Colonic mucosa (tissue), 4 donors: ENCODE data around the gene TTC29. TPM values are rescaled to one million over a fixed set of nuclear protein-coding genes. Genes with fewer than 3 reads are reported as not detected.

Source experiments
- DNase-seq: peaks from one replicate; pipeline ENCODE4 v3.0.0-alpha.2; 2020
- H3K27ac ChIP-seq: fragments of 200-600 bp; one replicate; pipeline ENCODE4 v1.8.0; 2021
- H3K27me3 ChIP-seq: fragments of 200-600 bp; one replicate; pipeline ENCODE4 v1.8.0; 2021
- H3K36me3 ChIP-seq: fragments of 200-600 bp; one replicate; pipeline ENCODE4 v1.8.0; 2021
- H3K4me1 ChIP-seq: fragments of 200-600 bp; one replicate; pipeline ENCODE4 v1.8.0; 2021; ENCODE audit warnings: mild to moderate bottlenecking
- H3K4me3 ChIP-seq: fragments of 200-600 bp; one replicate; pipeline ENCODE4 v1.8.0; 2021
- H3K9ac ChIP-seq, 2 donors: one replicate each; pipeline ENCODE4 v1.7.0; 2013; ENCODE audit warnings: control low read depth in 2 of 2, low read depth in 2 of 2, low read length in 2 of 2
- H3K9me3 ChIP-seq: fragments of 200-600 bp; one replicate; pipeline ENCODE4 v1.8.0; 2021
- intact Hi-C: fragments of 100-400 bp; cut with DNase I; formaldehyde crosslinking; loops from one replicate; pipeline ENCODE4 v1.14.1; 2022
- total RNA-seq, 2 donors: library from RNA; stranded (reverse); fragmentation: NEBNext Ultra II Directional in 1 of 2; extraction: Animal tissue kit (Norgen Biotek cat#: 25700) in 1 of 2; gene quantifications; one replicate each; pipeline ENCODE4 v1.2.1, GENCODE V29; 2021
- TF ChIP-seq, protein P1 (sequence below): fragments of 200-600 bp; IDR thresholded peaks from one replicate; pipeline ENCODE4 v1.8.0; 2022; ENCODE audit warnings: antibody characterized with exemption, mild to moderate bottlenecking
- donor health status: healthy.
- donor health status: DM: no; HTN: no; CAD: no.
- donor health status: DM: no; HTN: no; CAD: no.

TTC29 gene
- total RNA-seq, 2 donors from 2014 or later: not detected

DNA sequence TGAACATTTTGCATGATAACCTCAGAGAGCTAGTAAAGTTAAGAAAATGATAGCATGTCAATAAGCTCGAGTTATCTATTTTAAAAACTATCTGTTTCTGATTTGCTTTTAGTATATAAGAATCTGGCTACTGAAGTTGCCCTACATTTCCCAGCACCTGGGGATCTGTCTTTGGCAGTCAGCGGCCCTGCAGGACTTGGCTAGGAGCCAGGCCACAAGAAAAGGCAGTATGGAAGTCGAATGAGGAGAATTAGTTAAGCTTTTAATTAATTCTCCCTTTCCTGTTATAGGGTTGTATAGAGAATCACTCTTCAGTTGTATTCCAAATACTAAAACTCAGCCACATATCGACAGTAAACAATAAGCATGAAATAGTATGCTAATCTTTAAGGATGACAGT is 284.3 kb downstream of the TTC29 start:
- DNase-seq: no peak
- H3K27me3 ChIP-seq: peaks cover 2% of the 10 kb centered on the region
- TF ChIP-seq, protein P1, sequence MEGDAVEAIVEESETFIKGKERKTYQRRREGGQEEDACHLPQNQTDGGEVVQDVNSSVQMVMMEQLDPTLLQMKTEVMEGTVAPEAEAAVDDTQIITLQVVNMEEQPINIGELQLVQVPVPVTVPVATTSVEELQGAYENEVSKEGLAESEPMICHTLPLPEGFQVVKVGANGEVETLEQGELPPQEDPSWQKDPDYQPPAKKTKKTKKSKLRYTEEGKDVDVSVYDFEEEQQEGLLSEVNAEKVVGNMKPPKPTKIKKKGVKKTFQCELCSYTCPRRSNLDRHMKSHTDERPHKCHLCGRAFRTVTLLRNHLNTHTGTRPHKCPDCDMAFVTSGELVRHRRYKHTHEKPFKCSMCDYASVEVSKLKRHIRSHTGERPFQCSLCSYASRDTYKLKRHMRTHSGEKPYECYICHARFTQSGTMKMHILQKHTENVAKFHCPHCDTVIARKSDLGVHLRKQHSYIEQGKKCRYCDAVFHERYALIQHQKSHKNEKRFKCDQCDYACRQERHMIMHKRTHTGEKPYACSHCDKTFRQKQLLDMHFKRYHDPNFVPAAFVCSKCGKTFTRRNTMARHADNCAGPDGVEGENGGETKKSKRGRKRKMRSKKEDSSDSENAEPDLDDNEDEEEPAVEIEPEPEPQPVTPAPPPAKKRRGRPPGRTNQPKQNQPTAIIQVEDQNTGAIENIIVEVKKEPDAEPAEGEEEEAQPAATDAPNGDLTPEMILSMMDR: no peak
- H3K27ac ChIP-seq: no peak overlapping the region
- H3K9ac ChIP-seq: no peak overlapping the region
- no peaks in the 10 kb centered on the region for H3K4me1 ChIP-seq
- H3K36me3 ChIP-seq: no peaks in the 10 kb centered on the region
- intact Hi-C loops: no loop called here
- no peak overlapping the region for H3K4me3 ChIP-seq
- no peaks in the 10 kb centered on the region for H3K9me3 ChIP-seq
